22Rv1 (cell line): ENCODE data around the gene ERVH48-1.

ENCODE experiments used
- ZFX ChIP-seq: fragments of 450-650 bp; IDR thresholded peaks from 2 replicates; pipeline ENCODE4 v1.6.1; 2017; ENCODE audit warnings: antibody characterized with exemption, borderline replicate concordance
- TF ChIP-seq, protein P1 (sequence below): fragments of 450-650 bp; IDR thresholded peaks from 2 replicates; pipeline ENCODE4 v1.5.1; 2017; ENCODE audit warnings: mild to moderate bottlenecking

DNA sequence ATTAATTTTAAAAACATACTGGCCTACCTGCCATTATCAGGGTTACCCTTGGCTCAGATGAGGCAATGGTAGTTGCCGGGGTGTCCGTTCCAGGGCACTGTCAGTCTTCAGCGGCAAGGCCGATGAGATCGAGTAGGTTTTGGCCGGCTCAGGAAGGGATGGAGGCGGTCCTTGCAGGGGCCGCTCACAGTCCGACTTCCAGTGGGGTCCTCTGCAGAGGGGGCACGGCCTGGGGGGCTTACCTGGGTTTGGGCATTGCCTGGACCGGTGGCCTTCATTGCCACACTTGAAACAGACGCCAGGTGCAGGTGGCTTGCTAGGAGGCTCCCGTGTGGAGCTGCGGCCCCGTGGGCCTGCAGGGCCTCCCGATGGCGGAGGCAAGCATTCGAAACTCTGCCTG is 2.5 kb downstream of the ERVH48-1 start:
- TF ChIP-seq, protein P1, sequence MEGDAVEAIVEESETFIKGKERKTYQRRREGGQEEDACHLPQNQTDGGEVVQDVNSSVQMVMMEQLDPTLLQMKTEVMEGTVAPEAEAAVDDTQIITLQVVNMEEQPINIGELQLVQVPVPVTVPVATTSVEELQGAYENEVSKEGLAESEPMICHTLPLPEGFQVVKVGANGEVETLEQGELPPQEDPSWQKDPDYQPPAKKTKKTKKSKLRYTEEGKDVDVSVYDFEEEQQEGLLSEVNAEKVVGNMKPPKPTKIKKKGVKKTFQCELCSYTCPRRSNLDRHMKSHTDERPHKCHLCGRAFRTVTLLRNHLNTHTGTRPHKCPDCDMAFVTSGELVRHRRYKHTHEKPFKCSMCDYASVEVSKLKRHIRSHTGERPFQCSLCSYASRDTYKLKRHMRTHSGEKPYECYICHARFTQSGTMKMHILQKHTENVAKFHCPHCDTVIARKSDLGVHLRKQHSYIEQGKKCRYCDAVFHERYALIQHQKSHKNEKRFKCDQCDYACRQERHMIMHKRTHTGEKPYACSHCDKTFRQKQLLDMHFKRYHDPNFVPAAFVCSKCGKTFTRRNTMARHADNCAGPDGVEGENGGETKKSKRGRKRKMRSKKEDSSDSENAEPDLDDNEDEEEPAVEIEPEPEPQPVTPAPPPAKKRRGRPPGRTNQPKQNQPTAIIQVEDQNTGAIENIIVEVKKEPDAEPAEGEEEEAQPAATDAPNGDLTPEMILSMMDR: no peak
- no peak for TF ChIP-seq ZFX
